Caco-2 (cell line): ENCODE data around the gene GTF3C4. TPM values are rescaled to one million over a fixed set of nuclear protein-coding genes. Genes with fewer than 3 reads are reported as not detected.

Source experiments
- BruUV-seq: library from RNA; stranded (reverse); fragments of 400-500 nt; replicated peaks from 2 replicates; lab custom pipeline; 2021; lab: Mats Ljungman, UMichigan
- CTCF ChIA-PET: fragments of 300-600 bp; sonication (Branson Sonifier 250); formaldehyde crosslinking; loops from one replicate; lab custom pipeline; 2022; ENCODE audit warnings: antibody characterized with exemption; lab: Charles Lee
- POLR2A ChIA-PET: fragments of 300-600 bp; sonication (Branson Sonifier 250); formaldehyde crosslinking; loops from one replicate; lab custom pipeline; 2022; ENCODE audit warnings: antibody characterized with exemption; lab: Charles Lee
- DNase-seq, 2 experiments: peaks; one replicate each; pipeline versions ENCODE4 v3.0.0 to v3.0.0-alpha.2; 2020 to 2022
- H3K27me3 ChIP-seq: replicated peaks from 2 replicates; pipeline ENCODE4 v1.6.0; 2011; ENCODE audit warnings: low read length; ENCODE audit not compliant: control insufficient read depth, insufficient read depth
- H3K36me3 ChIP-seq: 2 replicates; pipeline ENCODE4 v1.5.1; 2011; ENCODE audit warnings: low read length; ENCODE audit not compliant: control insufficient read depth, insufficient read depth
- H3K4me1 ChIP-seq: fragments of 250-450 bp; sonication (Bioruptor Pico); 2 replicates; pipeline ENCODE4 v1.5.1; 2020; ENCODE audit warnings: mild to moderate bottlenecking
- H3K4me3 ChIP-seq: 2 replicates; pipeline ENCODE4 v1.5.1; 2011; ENCODE audit warnings: low read depth, mild to moderate bottlenecking, control low read depth, low read length
- H3K9me3 ChIP-seq: fragments of 250-450 bp; sonication (Bioruptor Pico); 2 replicates; pipeline ENCODE4 v1.5.1; 2020; ENCODE audit warnings: mild to moderate bottlenecking, moderate library complexity
- H3K27ac Mint-ChIP-seq: one replicate; pipeline ENCODE4 v1.8.0; 2022; ENCODE audit warnings: mixed read lengths; ENCODE audit not compliant: unreplicated experiment
- H3K27me3 Mint-ChIP-seq: one replicate; pipeline ENCODE4 v1.8.0; 2022; ENCODE audit warnings: mixed read lengths; ENCODE audit not compliant: insufficient read depth, unreplicated experiment
- H3K36me3 Mint-ChIP-seq: one replicate; pipeline ENCODE4 v1.8.0; 2022; ENCODE audit warnings: mild to moderate bottlenecking, mixed read lengths; ENCODE audit not compliant: insufficient read depth, unreplicated experiment
- H3K4me1 Mint-ChIP-seq: one replicate; pipeline ENCODE4 v1.8.0; 2022; ENCODE audit warnings: low read depth, mixed read lengths; ENCODE audit not compliant: unreplicated experiment
- H3K4me3 Mint-ChIP-seq: one replicate; pipeline ENCODE4 v1.8.0; 2022; ENCODE audit warnings: mild to moderate bottlenecking, moderate library complexity, mixed read lengths; ENCODE audit not compliant: unreplicated experiment
- H3K9me3 Mint-ChIP-seq: one replicate; pipeline ENCODE4 v1.8.0; 2022; ENCODE audit warnings: mixed read lengths; ENCODE audit not compliant: unreplicated experiment
- CTCF ChIP-seq, 2 experiments: fragments of 200-600 bp in 1 of 2; IDR thresholded peaks; 1 replicate in 1 of 2; 2 replicates in 1 of 2; pipeline versions ENCODE4 v1.5.1 to v1.8.0; 2011 to 2022; ENCODE audit warnings: antibody characterized with exemption in 1 of 2, control low read depth in 1 of 2, inconsistent platforms in 1 of 2, low read depth in 1 of 2, low read length in 1 of 2, mild to moderate bottlenecking in 1 of 2, moderate library complexity in 1 of 2; ENCODE audit not compliant: insufficient read depth in 1 of 2, severe bottlenecking in 1 of 2, unreplicated experiment in 1 of 2
- intact Hi-C: fragments of 100-400 bp; cut with micrococcal nuclease; formaldehyde crosslinking; loops from one replicate; pipeline ENCODE4 v1.10.0; 2022; ENCODE audit not compliant: unreplicated experiment
- total RNA-seq: library from RNA; stranded (reverse); gene quantifications from 2 replicates; pipeline ENCODE4 v1.2.3, GENCODE V29; 2022

Gene GTF3C4
- total RNA-seq, 1 experiment from 2014 or later, result 23.6 TPM

GRCh38 chr9:132626285-132626684 is 44.0 kb upstream of the GTF3C4 start:
- intact Hi-C loops, result no loop called here
- Mint-ChIP-seq H3K27me3 (no peaks in the 10 kb centered on the region), H3K4me3 (no peak overlapping the region), H3K36me3 (peaks cover 48% of the 10 kb centered on the region), H3K4me1 (no peaks in the 10 kb centered on the region), H3K9me3 (no peaks in the 10 kb centered on the region), H3K27ac (no peak overlapping the region)
- Histone ChIP-seq H3K4me3 (no peak overlapping the region), H3K36me3 (peaks cover 1% of the 10 kb centered on the region; the same call in 1 of the 2 replicates), H3K9me3 (no peaks in the 10 kb centered on the region), H3K27me3 (no peaks in the 10 kb centered on the region), H3K4me1 (no peaks in the 10 kb centered on the region)
- TF ChIP-seq CTCF (IDR thresholded peaks at IDR 0.05; ENCODE audit: insufficient read depth in 1 of 2, low read depth in 1 of 2, low read length in 1 of 2, severe bottlenecking in 1 of 2, unreplicated experiment in 1 of 2), result no peak
- DNase-seq, result no peak
- ChIA-PET CTCF (no interaction called here), POLR2A (no interaction called here)
- no TSS peak for BruUV-seq

- DNase-seq, result no peak
- Histone ChIP-seq H3K9me3 (no peaks in the 10 kb centered on the region), H3K36me3 (peaks cover 1% of the 10 kb centered on the region; the same call in 1 of the 2 replicates), H3K4me1 (no peaks in the 10 kb centered on the region), H3K4me3 (no peak overlapping the region), H3K27me3 (no peaks in the 10 kb centered on the region)
- ChIA-PET CTCF (no interaction called here), POLR2A (no interaction called here)
- H3K4me1 Mint-ChIP-seq, result no peaks in the 10 kb centered on the region
- intact Hi-C loops, result no loop called here
- H3K4me3 Mint-ChIP-seq, result no peak overlapping the region
- H3K36me3 Mint-ChIP-seq, result peaks cover 51% of the 10 kb centered on the region
- H3K27me3 Mint-ChIP-seq, result no peaks in the 10 kb centered on the region
- H3K27ac Mint-ChIP-seq, result no peak overlapping the region
- H3K9me3 Mint-ChIP-seq, result no peaks in the 10 kb centered on the region
- BruUV-seq, result no TSS peak
- no peak for TF ChIP-seq CTCF (IDR thresholded peaks at IDR 0.05; ENCODE audit: insufficient read depth in 1 of 2, low read depth in 1 of 2, low read length in 1 of 2, severe bottlenecking in 1 of 2, unreplicated experiment in 1 of 2)
Measured at GRCh38 chr9:132627106-132627505, 43.2 kb upstream of the GTF3C4 start.

GRCh38 chr9:132627594-132627993 is 42.7 kb upstream of the GTF3C4 start:
- no peaks in the 10 kb centered on the region for H3K27me3 ChIP-seq
- Mint-ChIP-seq H3K27ac (no peak overlapping the region), H3K9me3 (no peaks in the 10 kb centered on the region), H3K36me3 (peaks cover 54% of the 10 kb centered on the region), H3K27me3 (no peaks in the 10 kb centered on the region), H3K4me3 (no peak overlapping the region), H3K4me1 (no peaks in the 10 kb centered on the region)
- H3K4me3 ChIP-seq, result no peak overlapping the region
- POLR2A ChIA-PET, result no interaction called here
- DNase-seq, result no peak
- peaks cover 1% of the 10 kb centered on the region; the same call in 1 of the 2 replicates for H3K36me3 ChIP-seq
- H3K4me1 ChIP-seq, result no peaks in the 10 kb centered on the region
- no peaks in the 10 kb centered on the region for H3K9me3 ChIP-seq
- intact Hi-C loops, result no loop called here
- CTCF ChIA-PET, result no interaction called here
- BruUV-seq, result no TSS peak
- no peak for TF ChIP-seq CTCF (IDR thresholded peaks at IDR 0.05; ENCODE audit: insufficient read depth in 1 of 2, low read depth in 1 of 2, low read length in 1 of 2, severe bottlenecking in 1 of 2, unreplicated experiment in 1 of 2)
